ENCODE measurements around the gene LRRC9. TPM values are rescaled to one million over a fixed set of nuclear protein-coding genes. Genes with fewer than 3 reads are reported as not detected.

LRRC9 gene
- total and polyA plus RNA-seq, 2 of the 13 experiments (the other 11 are each of a cell fraction or from before 2014, with no cell fraction given): 0.08 to 0.18 TPM

GRCh38 chr14:60091550-60092525 is 171.9 kb downstream of the LRRC9 start, which contains the start of gene PCNX4 (continued):
- no peak; the same call in 1 of the 2 replicates for TF ChIP-seq PRMT3 (CRISPR knock-in tag; IDR thresholded peaks at IDR 0.05; ENCODE audit: borderline replicate concordance, low read depth)
- peak; percentile 48; the same call in 1 of the 2 replicates for TF ChIP-seq SP2 (CRISPR knock-in tag; IDR thresholded peaks at IDR 0.05)
- TF ChIP-seq GLMP (CRISPR knock-in tag; IDR thresholded peaks at IDR 0.05; ENCODE audit: borderline replicate concordance): no peak
- TF ChIP-seq ARHGAP35 (CRISPR knock-in tag; IDR thresholded peaks at IDR 0.05; ENCODE audit: borderline replicate concordance): peak; percentile 84; the same call in 1 of the 2 replicates
- peak; percentile 99 for TF ChIP-seq ZNF782 (CRISPR knock-in tag; IDR thresholded peaks at IDR 0.05; ENCODE audit: borderline replicate concordance)
- no peak for TF ChIP-seq TRIM24 (CRISPR knock-in tag; IDR thresholded peaks at IDR 0.05)
- no peak; the same call in 1 of the 2 replicates for TF ChIP-seq ZNF850 (CRISPR knock-in tag; conservative IDR thresholded peaks at IDR 0.05)
- peak; percentile 85 for TF ChIP-seq HOXA9 (CRISPR knock-in tag; IDR thresholded peaks at IDR 0.05; ENCODE audit: borderline replicate concordance)
- TF ChIP-seq ZNF737 (CRISPR knock-in tag; IDR thresholded peaks at IDR 0.05; ENCODE audit: borderline replicate concordance): peak; percentile 74; the same call in 1 of the 2 replicates
- TF ChIP-seq ZSCAN29 (CRISPR knock-in tag; conservative IDR thresholded peaks at IDR 0.05): peak; percentile 92
- TF ChIP-seq ZNF691 (CRISPR knock-in tag; IDR thresholded peaks at IDR 0.05; ENCODE audit: borderline replicate concordance, low read depth): peak; percentile 98
- peak; percentile 92 for TF ChIP-seq DR1 (CRISPR knock-in tag; IDR thresholded peaks at IDR 0.05)
- TF ChIP-seq ZNF382 (CRISPR knock-in tag; IDR thresholded peaks at IDR 0.05; ENCODE audit: borderline replicate concordance): no peak
- no peak for TF ChIP-seq MBD4 (IDR thresholded peaks at IDR 0.05; ENCODE audit: borderline replicate concordance, low read length)
- TF ChIP-seq MIXL1 (CRISPR knock-in tag; IDR thresholded peaks at IDR 0.05): no peak
- peak; percentile 92; the same call in 1 of the 2 replicates for TF ChIP-seq ZNF124 (CRISPR knock-in tag; IDR thresholded peaks at IDR 0.05)
- TF ChIP-seq PHF8 (CRISPR knock-in tag; IDR thresholded peaks at IDR 0.05): peak; percentile 100
- peak; percentile 94 for TF ChIP-seq CEBPB (IDR thresholded peaks at IDR 0.05; ENCODE audit: borderline replicate concordance, low read depth, low read length)
- peak; percentile 49; the same call in 1 of the 2 replicates for TF ChIP-seq ZNF570 (CRISPR knock-in tag; IDR thresholded peaks at IDR 0.05; ENCODE audit: borderline replicate concordance)
- TF ChIP-seq PLSCR1 (CRISPR knock-in tag; IDR thresholded peaks at IDR 0.05; ENCODE audit: borderline replicate concordance): no peak
- TF ChIP-seq HES4 (CRISPR knock-in tag; IDR thresholded peaks at IDR 0.05; ENCODE audit: borderline replicate concordance): peak; percentile 94
- TF ChIP-seq ZNF143 (CRISPR knock-in tag; IDR thresholded peaks at IDR 0.05): peak; percentile 83
- TF ChIP-seq MED13 (CRISPR knock-in tag; IDR thresholded peaks at IDR 0.05): 0 out of 2 replicates have a peak, but pooled peaks have one; percentile 47
- TF ChIP-seq SMAD9 (CRISPR knock-in tag; IDR thresholded peaks at IDR 0.05): peak; percentile 92
- TF ChIP-seq KDM6A (CRISPR knock-in tag; IDR thresholded peaks at IDR 0.05; ENCODE audit: low read depth): no peak
- peak; percentile 94 for TF ChIP-seq ZNF564 (CRISPR knock-in tag; IDR thresholded peaks at IDR 0.05)
- no peak for TF ChIP-seq MTF1 (CRISPR knock-in tag; IDR thresholded peaks at IDR 0.05)
- peak; percentile 74; the same call in 1 of the 2 replicates for TF ChIP-seq TBX2 (CRISPR knock-in tag; IDR thresholded peaks at IDR 0.05; ENCODE audit: borderline replicate concordance)

All from HepG2 (cell line).